OCI-LY1 (cell line): ENCODE data around the gene GNG3.

Experiments
- EZH2 ChIP-seq: fragments of 200-600 bp; sonication (generic), shearing (Covaris generic); IDR thresholded peaks from 2 replicates; pipeline ENCODE4 v1.8.0; 2017; ENCODE audit warnings: borderline replicate concordance, mixed run types, mild to moderate bottlenecking, antibody characterized with exemption, low read length, moderate library complexity, mixed read lengths
- TF ChIP-seq, protein P1 (sequence below): fragments of 200-600 bp; sonication (generic), shearing (Covaris generic); IDR thresholded peaks from 2 replicates; pipeline ENCODE4 v1.5.1; 2017; ENCODE audit warnings: mild to moderate bottlenecking, antibody characterized with exemption, low read length, moderate library complexity, mixed read lengths

DNA sequence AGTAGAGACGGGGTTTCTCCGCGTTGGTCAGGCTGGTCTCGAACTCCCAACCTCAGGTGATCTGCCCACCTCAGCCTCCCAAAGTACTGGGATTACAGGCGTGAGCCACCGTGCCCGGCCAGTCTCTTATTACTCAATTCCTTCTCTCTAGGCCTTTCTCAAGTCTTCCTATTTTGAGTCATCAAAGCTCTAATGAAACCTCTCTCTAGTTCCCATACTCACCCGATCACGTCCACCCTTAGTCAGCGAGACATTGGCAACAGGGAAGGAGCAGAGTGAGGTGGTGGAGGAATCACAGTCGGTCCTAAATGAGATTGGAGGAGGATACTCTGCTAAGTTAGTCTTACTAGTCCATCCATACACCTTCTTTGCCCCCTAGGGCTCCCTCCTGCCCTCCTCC is 5.2 kb upstream of the GNG3 start:
- TF ChIP-seq, protein P1, sequence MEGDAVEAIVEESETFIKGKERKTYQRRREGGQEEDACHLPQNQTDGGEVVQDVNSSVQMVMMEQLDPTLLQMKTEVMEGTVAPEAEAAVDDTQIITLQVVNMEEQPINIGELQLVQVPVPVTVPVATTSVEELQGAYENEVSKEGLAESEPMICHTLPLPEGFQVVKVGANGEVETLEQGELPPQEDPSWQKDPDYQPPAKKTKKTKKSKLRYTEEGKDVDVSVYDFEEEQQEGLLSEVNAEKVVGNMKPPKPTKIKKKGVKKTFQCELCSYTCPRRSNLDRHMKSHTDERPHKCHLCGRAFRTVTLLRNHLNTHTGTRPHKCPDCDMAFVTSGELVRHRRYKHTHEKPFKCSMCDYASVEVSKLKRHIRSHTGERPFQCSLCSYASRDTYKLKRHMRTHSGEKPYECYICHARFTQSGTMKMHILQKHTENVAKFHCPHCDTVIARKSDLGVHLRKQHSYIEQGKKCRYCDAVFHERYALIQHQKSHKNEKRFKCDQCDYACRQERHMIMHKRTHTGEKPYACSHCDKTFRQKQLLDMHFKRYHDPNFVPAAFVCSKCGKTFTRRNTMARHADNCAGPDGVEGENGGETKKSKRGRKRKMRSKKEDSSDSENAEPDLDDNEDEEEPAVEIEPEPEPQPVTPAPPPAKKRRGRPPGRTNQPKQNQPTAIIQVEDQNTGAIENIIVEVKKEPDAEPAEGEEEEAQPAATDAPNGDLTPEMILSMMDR, result no peak
- no peak for TF ChIP-seq EZH2
